Suprapubic skin (tissue), 4 donors: ENCODE results near the gene NPC1. TPM values are rescaled to one million over a fixed set of nuclear protein-coding genes. Genes with fewer than 3 reads are reported as not detected.

Experiments
- DNase-seq, 2 donors: peaks; one replicate each; pipeline ENCODE4 v3.0.0-alpha.2; 2019; ENCODE audit warnings: low spot score in 2 of 2
- H3K27ac ChIP-seq: fragments of 200-600 bp; sonication (generic); one replicate; pipeline ENCODE4 v1.5.1; 2019
- H3K27me3 ChIP-seq: fragments of 200-600 bp; sonication (generic); one replicate; pipeline ENCODE4 v1.5.1; 2019
- H3K36me3 ChIP-seq: fragments of 200-600 bp; sonication (generic); one replicate; pipeline ENCODE4 v1.5.1; 2019
- H3K4me1 ChIP-seq: fragments of 200-600 bp; sonication (generic); one replicate; pipeline ENCODE4 v1.5.1; 2019
- H3K4me3 ChIP-seq: fragments of 200-600 bp; sonication (generic); one replicate; pipeline ENCODE4 v1.5.1; 2019; ENCODE audit warnings: mild to moderate bottlenecking
- H3K9me3 ChIP-seq: fragments of 200-600 bp; sonication (generic); one replicate; pipeline ENCODE4 v1.5.1; 2019
- CTCF ChIP-seq, 2 donors: fragments of 200-600 bp in 1 of 2; fragments of 450-650 bp in 1 of 2; sonication (generic) in 1 of 2; IDR thresholded peaks; one replicate each; pipeline ENCODE4 v1.5.1; 2016 to 2019; ENCODE audit warnings: antibody characterized with exemption in 2 of 2, mild to moderate bottlenecking in 1 of 2, moderate library complexity in 1 of 2
- EP300 ChIP-seq: sonication (generic); formaldehyde crosslinking; IDR thresholded peaks from one replicate; pipeline ENCODE4 v1.6.1; 2017; ENCODE audit warnings: antibody characterized with exemption
- POLR2A ChIP-seq, 2 donors: fragments of 450-650 bp; IDR thresholded peaks; one replicate each; pipeline ENCODE4 v1.6.1; 2017; ENCODE audit warnings: antibody characterized with exemption in 2 of 2, mild to moderate bottlenecking in 2 of 2, moderate library complexity in 2 of 2
- POLR2AphosphoS5 ChIP-seq, 3 donors: sonication (generic); formaldehyde crosslinking; IDR thresholded peaks; one replicate each; pipeline ENCODE4 v1.6.1; 2017; ENCODE audit warnings: antibody characterized with exemption in 3 of 3
- WGBS: methylation state at CpG from one replicate; pipeline ENCODE4 v1.1.5; 2018; 5-methylcytosine and 5-hydroxymethylcytosine counted together
- total RNA-seq, 4 donors: library from RNA; depleted of rRNA; stranded (reverse); fragments of >200 nt; gene quantifications; one replicate each; pipeline ENCODE4 v1.1.0, GENCODE V29; 2016

Gene NPC1
- total RNA-seq, 4 donors from 2014 or later, result 73.5 to 132 (median 90.3) TPM

GRCh38 chr18:23569299-23570063 lies 16.8 kb downstream of the NPC1 start:
- WGBS, result 99% methylated on average over 5 of the region's 5 CpGs
- TF ChIP-seq EP300, result no peak
- TF ChIP-seq CTCF (IDR thresholded peaks at IDR 0.05), result no peak
- TF ChIP-seq POLR2A (IDR thresholded peaks at IDR 0.05), result no peak
- TF ChIP-seq POLR2AphosphoS5 (IDR thresholded peaks at IDR 0.05), result no peak
- Histone ChIP-seq H3K9me3 (no peaks in the 10 kb centered on the region), H3K27me3 (no peaks in the 10 kb centered on the region), H3K36me3 (peaks cover 56% of the 10 kb centered on the region), H3K4me1 (peaks cover 15% of the 10 kb centered on the region), H3K4me3 (no peak overlapping the region), H3K27ac (no peak overlapping the region)
- no peak for DNase-seq

GRCh38 chr18:23568281-23569138 lies 17.8 kb downstream of the NPC1 start:
- TF ChIP-seq POLR2A (IDR thresholded peaks at IDR 0.05) (no peak), EP300 (no peak), POLR2AphosphoS5 (IDR thresholded peaks at IDR 0.05) (no peak), CTCF (IDR thresholded peaks at IDR 0.05) (no peak)
- peaks cover 56% of the 10 kb centered on the region for H3K36me3 ChIP-seq
- H3K27me3 ChIP-seq, result no peaks in the 10 kb centered on the region
- no peak overlapping the region for H3K4me3 ChIP-seq
- DNase-seq, result no peak
- H3K9me3 ChIP-seq, result no peaks in the 10 kb centered on the region
- peaks cover 6% of the 10 kb centered on the region for H3K4me1 ChIP-seq
- WGBS, result 72% methylated on average over 7 of the region's 7 CpGs
- H3K27ac ChIP-seq, result no peak overlapping the region

- Histone ChIP-seq H3K27ac (no peak overlapping the region), H3K36me3 (peaks cover 59% of the 10 kb centered on the region), H3K4me3 (no peak overlapping the region), H3K9me3 (no peaks in the 10 kb centered on the region), H3K4me1 (peaks cover 3% of the 10 kb centered on the region), H3K27me3 (no peaks in the 10 kb centered on the region)
- WGBS, result 94% methylated on average over 3 of the region's 3 CpGs
- TF ChIP-seq POLR2AphosphoS5 (IDR thresholded peaks at IDR 0.05), result no peak
- TF ChIP-seq POLR2A (IDR thresholded peaks at IDR 0.05), result no peak
- TF ChIP-seq EP300, result no peak
- TF ChIP-seq CTCF (IDR thresholded peaks at IDR 0.05), result no peak
- no peak for DNase-seq
Measured at GRCh38 chr18:23567671-23568070, 18.6 kb downstream of the NPC1 start.

GRCh38 chr18:23565916-23566547 lies 20.3 kb downstream of the NPC1 start:
- Histone ChIP-seq H3K4me1 (peaks cover 3% of the 10 kb centered on the region), H3K36me3 (peaks cover 46% of the 10 kb centered on the region), H3K9me3 (no peaks in the 10 kb centered on the region), H3K27me3 (no peaks in the 10 kb centered on the region), H3K4me3 (no peak overlapping the region), H3K27ac (no peak overlapping the region)
- TF ChIP-seq EP300 (no peak), POLR2A (IDR thresholded peaks at IDR 0.05) (no peak), POLR2AphosphoS5 (IDR thresholded peaks at IDR 0.05) (no peak), CTCF (IDR thresholded peaks at IDR 0.05) (no peak)
- no peak for DNase-seq
- 73% methylated on average over 3 of the region's 3 CpGs for WGBS
